Measurements from ENCODE around the gene TH.

GRCh38 chr11:2218031-2218633 lies 46.5 kb upstream of the TH start:
- TF ChIP-seq ZNF263 (CRISPR knock-in tag; IDR thresholded peaks at IDR 0.05; ENCODE audit: borderline replicate concordance) (no peak), ZNF780A (CRISPR knock-in tag; IDR thresholded peaks at IDR 0.05) (no peak), PPARD (CRISPR knock-in tag; IDR thresholded peaks at IDR 0.05) (no peak), NR2F6 (CRISPR knock-in tag; IDR thresholded peaks at IDR 0.05) (no peak), RBM39 (optimal IDR thresholded peaks at IDR 0.05; ENCODE audit: low read depth, low read length) (no peak), ZNF561 (CRISPR knock-in tag; conservative IDR thresholded peaks at IDR 0.05) (no peak)

Data from K562 (cell line).